WTC11 (cell line): ENCODE measurements around the gene CDH18. TPM values are rescaled to one million over a fixed set of nuclear protein-coding genes. Genes with fewer than 3 reads are reported as not detected.

Experiments
- ATAC-seq: fragments of 200-7000 bp; cut with Tn5 transposase; 2 replicates; pipeline ENCODE4 v1.10.0; 2021; ENCODE audit warnings: mild to moderate bottlenecking, moderate library complexity
- CTCF ChIA-PET: fragments of 300-600 bp; sonication (Branson Sonifier 250); formaldehyde crosslinking; loops from one replicate; lab custom pipeline; 2021; ENCODE audit warnings: antibody characterized with exemption; lab: Charles Lee
- POLR2A ChIA-PET: fragments of 350-600 bp; sonication (Branson Sonifier 250); formaldehyde crosslinking; loops from one replicate; lab custom pipeline; 2021; ENCODE audit warnings: antibody characterized with exemption; lab: Charles Lee
- DNase-seq: peaks from one replicate; pipeline ENCODE4 v3.0.0; 2021; ENCODE audit warnings: low spot score
- H3K27ac Mint-ChIP-seq: 2 replicates; pipeline ENCODE4 v1.8.0; 2021; ENCODE audit warnings: mixed read lengths
- H3K27me3 Mint-ChIP-seq: 2 replicates; pipeline ENCODE4 v1.8.0; 2021; ENCODE audit warnings: low read depth, mild to moderate bottlenecking, moderate library complexity, mixed read lengths
- H3K36me3 Mint-ChIP-seq: 2 replicates; pipeline ENCODE4 v1.8.0; 2021; ENCODE audit warnings: mixed read lengths
- H3K4me1 Mint-ChIP-seq: 2 replicates; pipeline ENCODE4 v1.8.0; 2022; ENCODE audit warnings: mixed read lengths
- H3K4me3 Mint-ChIP-seq: 2 replicates; pipeline ENCODE4 v1.8.0; 2021; ENCODE audit warnings: mild to moderate bottlenecking, moderate library complexity, mixed read lengths
- H3K9me3 Mint-ChIP-seq: 2 replicates; pipeline ENCODE4 v1.8.0; 2021; ENCODE audit warnings: mixed read lengths
- ATF1 ChIP-seq: sonication (generic); formaldehyde crosslinking; IDR thresholded peaks from 2 replicates; pipeline ENCODE4 v1.8.1; 2023; ENCODE audit warnings: mild to moderate bottlenecking, moderate library complexity, missing genetic modification reagents
- ESRRA ChIP-seq: sonication (generic); formaldehyde crosslinking; IDR thresholded peaks from 2 replicates; pipeline ENCODE4 v1.8.1; 2022; ENCODE audit warnings: mild to moderate bottlenecking, missing genetic modification reagents, borderline replicate concordance
- FOXJ3 ChIP-seq: sonication (generic); formaldehyde crosslinking; IDR thresholded peaks from 2 replicates; pipeline ENCODE4 v1.9.0; 2021; ENCODE audit warnings: missing genetic modification reagents, mild to moderate bottlenecking, borderline replicate concordance
- HMGA2 ChIP-seq: fragments of 250-450 bp; sonication (Bioruptor Pico); IDR thresholded peaks from 2 replicates; pipeline ENCODE4 v1.4.0; 2021; ENCODE audit warnings: mild to moderate bottlenecking, moderate library complexity
- IRF2 ChIP-seq: sonication (generic); formaldehyde crosslinking; IDR thresholded peaks from 2 replicates; pipeline ENCODE4 v1.8.0; 2022; ENCODE audit warnings: low read depth, missing genetic modification reagents, borderline replicate concordance
- JAZF1 ChIP-seq: fragments of 250-450 bp; sonication (Bioruptor Pico); IDR thresholded peaks from 2 replicates; pipeline ENCODE4 v1.9.0; 2021; ENCODE audit warnings: moderate library complexity, mild to moderate bottlenecking, inconsistent platforms
- JUN ChIP-seq: sonication (generic); formaldehyde crosslinking; IDR thresholded peaks from 2 replicates; pipeline ENCODE4 v1.8.0; 2023; ENCODE audit warnings: mild to moderate bottlenecking, missing genetic modification reagents
- KAT7 ChIP-seq: sonication (generic); formaldehyde crosslinking; IDR thresholded peaks from 2 replicates; pipeline ENCODE4 v1.8.1; 2023; ENCODE audit warnings: missing genetic modification reagents, mild to moderate bottlenecking, borderline replicate concordance
- MYBL2 ChIP-seq: sonication (generic); formaldehyde crosslinking; IDR thresholded peaks from 2 replicates; pipeline ENCODE4 v1.8.1; 2023; ENCODE audit warnings: mild to moderate bottlenecking, moderate library complexity, missing genetic modification reagents
- NFATC4 ChIP-seq: fragments of 250-450 bp; sonication (Bioruptor Pico); IDR thresholded peaks from 2 replicates; pipeline ENCODE4 v1.9.0; 2021; ENCODE audit warnings: mild to moderate bottlenecking
- NR2C2 ChIP-seq: sonication (generic); formaldehyde crosslinking; IDR thresholded peaks from 2 replicates; pipeline ENCODE4 v1.8.0; 2022; ENCODE audit warnings: mild to moderate bottlenecking, missing genetic modification reagents
- NR3C1 ChIP-seq: sonication (generic); formaldehyde crosslinking; conservative IDR thresholded peaks from 2 replicates; pipeline ENCODE4 v1.8.1; 2023; ENCODE audit warnings: low read depth, mild to moderate bottlenecking, missing genetic modification reagents
- SMAD3 ChIP-seq: sonication (generic); formaldehyde crosslinking; IDR thresholded peaks from 2 replicates; pipeline ENCODE4 v1.8.0; 2022; ENCODE audit warnings: missing genetic modification reagents, mild to moderate bottlenecking, borderline replicate concordance
- ZNF232 ChIP-seq: sonication (generic); formaldehyde crosslinking; IDR thresholded peaks from 2 replicates; pipeline ENCODE4 v1.8.0; 2022; ENCODE audit warnings: mild to moderate bottlenecking, missing genetic modification reagents
- ZNF317 ChIP-seq: sonication (generic); formaldehyde crosslinking; IDR thresholded peaks from 2 replicates; pipeline ENCODE4 v1.8.1; 2023; ENCODE audit warnings: low read depth, mild to moderate bottlenecking, moderate library complexity, missing genetic modification reagents, borderline replicate concordance
- ZNF423 ChIP-seq: fragments of 250-450 bp; sonication (Bioruptor Pico); IDR thresholded peaks from 2 replicates; pipeline ENCODE4 v2.1.2; 2022; ENCODE audit warnings: mild to moderate bottlenecking, moderate library complexity
- total RNA-seq: library from RNA; stranded (reverse); gene quantifications from 3 replicates; pipeline ENCODE4 v1.2.3, GENCODE V29; 2021
- TF ChIP-seq, protein P1 (sequence below): sonication (generic); formaldehyde crosslinking; IDR thresholded peaks from 2 replicates; pipeline ENCODE4 v1.8.1; 2023; ENCODE audit warnings: mild to moderate bottlenecking, moderate library complexity, missing genetic modification reagents
- TF ChIP-seq, protein P2 (sequence below): sonication (generic); formaldehyde crosslinking; IDR thresholded peaks from 2 replicates; pipeline ENCODE4 v1.8.0; 2022; ENCODE audit warnings: mild to moderate bottlenecking, missing genetic modification reagents
- TF ChIP-seq, protein P3 (sequence below): sonication (generic); formaldehyde crosslinking; IDR thresholded peaks from 2 replicates; pipeline ENCODE4 v1.8.0; 2023; ENCODE audit warnings: missing genetic modification reagents
- TF ChIP-seq, protein P4 (sequence below): sonication (generic); formaldehyde crosslinking; IDR thresholded peaks from 2 replicates; pipeline ENCODE4 v1.8.1; 2023; ENCODE audit warnings: mild to moderate bottlenecking, missing genetic modification reagents, moderate library complexity
- TF ChIP-seq, protein P5 (sequence below): sonication (generic); formaldehyde crosslinking; IDR thresholded peaks from 2 replicates; pipeline ENCODE4 v1.8.0; 2022; ENCODE audit warnings: mild to moderate bottlenecking, missing genetic modification reagents
- TF ChIP-seq, protein P6 (sequence below): fragments of 250-450 bp; sonication (Bioruptor Pico); IDR thresholded peaks from 2 replicates; pipeline ENCODE4 v1.9.0; 2021; ENCODE audit warnings: mild to moderate bottlenecking
- TF ChIP-seq, protein P7 (sequence below): fragments of 250-450 bp; sonication (Bioruptor Pico); IDR thresholded peaks from 2 replicates; pipeline ENCODE4 v1.8.0; 2021; ENCODE audit warnings: mild to moderate bottlenecking

The CDH18 gene
- total RNA-seq, 1 experiment from 2014 or later: 0.24 TPM

DNA sequence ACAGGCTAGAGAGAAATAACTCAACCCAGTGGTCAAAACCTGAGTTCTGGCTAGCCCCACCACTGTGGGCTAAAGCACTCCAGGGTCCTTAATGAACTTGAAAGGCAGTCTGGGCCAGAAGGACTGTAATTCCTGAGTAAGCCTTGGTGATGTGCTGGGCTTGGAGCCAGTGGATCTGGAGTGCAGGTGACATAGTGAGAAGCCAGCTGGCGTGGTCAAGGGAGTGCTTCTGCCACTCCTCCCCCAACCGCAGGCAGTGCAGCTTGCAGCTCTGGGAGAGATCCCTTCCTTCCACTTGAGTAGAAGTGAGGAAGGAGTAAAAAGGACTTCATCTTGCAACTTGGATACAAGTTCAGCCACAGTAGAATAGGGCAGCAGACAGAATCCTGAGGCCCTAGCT, 424.0 kb downstream of the CDH18 start:
- Mint-ChIP-seq H3K4me3 (no peak overlapping the region), H3K4me1 (no peaks in the 10 kb centered on the region), H3K9me3 (0 out of 2 replicates have a peak, but pooled peaks cover 7% of the 10 kb centered on the region), H3K36me3 (no peaks in the 10 kb centered on the region), H3K27me3 (no peaks in the 10 kb centered on the region; the same call in 1 of the 2 replicates), H3K27ac (no peak overlapping the region)
- CTCF ChIA-PET: no interaction called here
- ATAC-seq (no peak), DNase-seq (no peak)
- POLR2A ChIA-PET: no interaction called here
- TF ChIP-seq, protein P1, sequence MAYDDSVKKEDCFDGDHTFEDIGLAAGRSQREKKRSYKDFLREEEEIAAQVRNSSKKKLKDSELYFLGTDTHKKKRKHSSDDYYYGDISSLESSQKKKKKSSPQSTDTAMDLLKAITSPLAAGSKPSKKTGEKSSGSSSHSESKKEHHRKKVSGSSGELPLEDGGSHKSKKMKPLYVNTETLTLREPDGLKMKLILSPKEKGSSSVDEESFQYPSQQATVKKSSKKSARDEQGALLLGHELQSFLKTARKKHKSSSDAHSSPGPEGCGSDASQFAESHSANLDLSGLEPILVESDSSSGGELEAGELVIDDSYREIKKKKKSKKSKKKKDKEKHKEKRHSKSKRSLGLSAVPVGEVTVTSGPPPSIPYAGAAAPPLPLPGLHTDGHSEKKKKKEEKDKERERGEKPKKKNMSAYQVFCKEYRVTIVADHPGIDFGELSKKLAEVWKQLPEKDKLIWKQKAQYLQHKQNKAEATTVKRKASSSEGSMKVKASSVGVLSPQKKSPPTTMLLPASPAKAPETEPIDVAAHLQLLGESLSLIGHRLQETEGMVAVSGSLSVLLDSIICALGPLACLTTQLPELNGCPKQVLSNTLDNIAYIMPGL: no peak
- TF ChIP-seq ZNF232 (CRISPR knock-in tag): no peak
- TF ChIP-seq JUN (CRISPR knock-in tag): no peak
- TF ChIP-seq HMGA2: no peak
- TF ChIP-seq ZNF317 (CRISPR knock-in tag): no peak

DNA sequence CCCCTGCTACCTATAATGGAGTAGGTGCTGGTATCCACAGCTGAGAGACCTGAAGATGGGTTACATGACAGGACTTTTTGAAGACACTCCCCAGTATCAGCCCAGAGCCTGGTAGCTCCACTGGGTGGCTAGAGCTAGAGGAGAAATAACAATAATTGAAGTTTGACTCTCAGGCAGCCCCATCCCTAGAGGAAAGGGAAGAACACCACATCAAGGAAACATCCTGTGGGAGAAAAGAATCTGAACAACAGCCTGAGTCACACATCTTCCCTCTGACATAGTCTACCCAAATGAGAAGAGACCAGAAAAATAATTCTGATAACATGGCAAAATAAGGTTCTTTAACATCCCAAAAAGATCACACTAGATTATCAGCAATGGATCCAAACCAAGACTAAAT, 432.1 kb downstream of the CDH18 start:
- ChIA-PET CTCF (interaction anchor here (1.0 kb wide), 1 partner anchor 52 kb away, joined by 5 read pairs; no protein-coding TSS in a partner anchor), POLR2A (no interaction called here)
- no peak for DNase-seq
- Mint-ChIP-seq H3K27ac (no peak overlapping the region), H3K27me3 (no peaks in the 10 kb centered on the region), H3K9me3 (peaks cover 27% of the 10 kb centered on the region), H3K36me3 (no peaks in the 10 kb centered on the region; the same call in 1 of the 2 replicates), H3K4me1 (no peaks in the 10 kb centered on the region), H3K4me3 (no peak overlapping the region)
- TF ChIP-seq, protein P2, sequence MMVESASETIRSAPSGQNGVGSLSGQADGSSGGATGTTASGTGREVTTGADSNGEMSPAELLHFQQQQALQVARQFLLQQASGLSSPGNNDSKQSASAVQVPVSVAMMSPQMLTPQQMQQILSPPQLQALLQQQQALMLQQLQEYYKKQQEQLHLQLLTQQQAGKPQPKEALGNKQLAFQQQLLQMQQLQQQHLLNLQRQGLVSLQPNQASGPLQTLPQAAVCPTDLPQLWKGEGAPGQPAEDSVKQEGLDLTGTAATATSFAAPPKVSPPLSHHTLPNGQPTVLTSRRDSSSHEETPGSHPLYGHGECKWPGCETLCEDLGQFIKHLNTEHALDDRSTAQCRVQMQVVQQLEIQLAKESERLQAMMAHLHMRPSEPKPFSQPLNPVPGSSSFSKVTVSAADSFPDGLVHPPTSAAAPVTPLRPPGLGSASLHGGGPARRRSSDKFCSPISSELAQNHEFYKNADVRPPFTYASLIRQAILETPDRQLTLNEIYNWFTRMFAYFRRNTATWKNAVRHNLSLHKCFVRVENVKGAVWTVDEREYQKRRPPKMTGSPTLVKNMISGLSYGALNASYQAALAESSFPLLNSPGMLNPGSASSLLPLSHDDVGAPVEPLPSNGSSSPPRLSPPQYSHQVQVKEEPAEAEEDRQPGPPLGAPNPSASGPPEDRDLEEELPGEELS: no peak
- TF ChIP-seq FOXJ3 (CRISPR knock-in tag) (no peak), MYBL2 (CRISPR knock-in tag) (no peak), NR2C2 (CRISPR knock-in tag) (no peak), NFATC4 (CRISPR knock-in tag) (no peak), IRF2 (CRISPR knock-in tag) (no peak), KAT7 (CRISPR knock-in tag) (no peak), HMGA2 (no peak), ZNF232 (CRISPR knock-in tag) (no peak), ATF1 (CRISPR knock-in tag) (no peak), JAZF1 (CRISPR knock-in tag) (no peak), SMAD3 (no peak)
- TF ChIP-seq, protein P3, sequence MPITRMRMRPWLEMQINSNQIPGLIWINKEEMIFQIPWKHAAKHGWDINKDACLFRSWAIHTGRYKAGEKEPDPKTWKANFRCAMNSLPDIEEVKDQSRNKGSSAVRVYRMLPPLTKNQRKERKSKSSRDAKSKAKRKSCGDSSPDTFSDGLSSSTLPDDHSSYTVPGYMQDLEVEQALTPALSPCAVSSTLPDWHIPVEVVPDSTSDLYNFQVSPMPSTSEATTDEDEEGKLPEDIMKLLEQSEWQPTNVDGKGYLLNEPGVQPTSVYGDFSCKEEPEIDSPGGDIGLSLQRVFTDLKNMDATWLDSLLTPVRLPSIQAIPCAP (CRISPR knock-in tag): no peak
- TF ChIP-seq, protein P4, sequence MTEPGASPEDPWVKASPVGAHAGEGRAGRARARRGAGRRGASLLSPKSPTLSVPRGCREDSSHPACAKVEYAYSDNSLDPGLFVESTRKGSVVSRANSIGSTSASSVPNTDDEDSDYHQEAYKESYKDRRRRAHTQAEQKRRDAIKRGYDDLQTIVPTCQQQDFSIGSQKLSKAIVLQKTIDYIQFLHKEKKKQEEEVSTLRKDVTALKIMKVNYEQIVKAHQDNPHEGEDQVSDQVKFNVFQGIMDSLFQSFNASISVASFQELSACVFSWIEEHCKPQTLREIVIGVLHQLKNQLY (CRISPR knock-in tag): no peak
- no peak for ATAC-seq

DNA sequence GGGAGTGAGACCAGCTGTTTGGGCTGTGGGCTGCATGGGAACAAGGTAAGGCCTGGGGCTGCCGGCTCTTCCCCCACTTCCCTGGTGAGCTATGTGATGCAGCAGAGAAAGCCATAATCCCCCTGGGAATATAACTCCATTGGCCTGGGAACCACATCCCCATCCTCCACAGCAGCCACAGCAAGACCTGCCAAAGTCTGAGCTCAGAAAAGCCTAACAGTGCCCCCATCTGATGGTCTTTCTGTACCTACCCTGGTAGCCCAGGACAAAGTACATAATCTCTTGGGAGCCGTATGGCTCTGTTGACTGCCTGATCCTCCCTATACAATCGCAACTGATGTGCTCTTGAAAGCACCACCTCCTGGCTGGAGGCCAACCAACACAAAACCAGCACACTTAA, 432.6 kb downstream of the CDH18 start:
- POLR2A ChIA-PET: no interaction called here
- TF ChIP-seq NR3C1 (CRISPR knock-in tag) (no peak), ESRRA (CRISPR knock-in tag) (no peak), ZNF423 (CRISPR knock-in tag) (no peak)
- TF ChIP-seq, protein P5, sequence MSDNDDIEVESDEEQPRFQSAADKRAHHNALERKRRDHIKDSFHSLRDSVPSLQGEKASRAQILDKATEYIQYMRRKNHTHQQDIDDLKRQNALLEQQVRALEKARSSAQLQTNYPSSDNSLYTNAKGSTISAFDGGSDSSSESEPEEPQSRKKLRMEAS (CRISPR knock-in tag): no peak
- TF ChIP-seq, protein P6, sequence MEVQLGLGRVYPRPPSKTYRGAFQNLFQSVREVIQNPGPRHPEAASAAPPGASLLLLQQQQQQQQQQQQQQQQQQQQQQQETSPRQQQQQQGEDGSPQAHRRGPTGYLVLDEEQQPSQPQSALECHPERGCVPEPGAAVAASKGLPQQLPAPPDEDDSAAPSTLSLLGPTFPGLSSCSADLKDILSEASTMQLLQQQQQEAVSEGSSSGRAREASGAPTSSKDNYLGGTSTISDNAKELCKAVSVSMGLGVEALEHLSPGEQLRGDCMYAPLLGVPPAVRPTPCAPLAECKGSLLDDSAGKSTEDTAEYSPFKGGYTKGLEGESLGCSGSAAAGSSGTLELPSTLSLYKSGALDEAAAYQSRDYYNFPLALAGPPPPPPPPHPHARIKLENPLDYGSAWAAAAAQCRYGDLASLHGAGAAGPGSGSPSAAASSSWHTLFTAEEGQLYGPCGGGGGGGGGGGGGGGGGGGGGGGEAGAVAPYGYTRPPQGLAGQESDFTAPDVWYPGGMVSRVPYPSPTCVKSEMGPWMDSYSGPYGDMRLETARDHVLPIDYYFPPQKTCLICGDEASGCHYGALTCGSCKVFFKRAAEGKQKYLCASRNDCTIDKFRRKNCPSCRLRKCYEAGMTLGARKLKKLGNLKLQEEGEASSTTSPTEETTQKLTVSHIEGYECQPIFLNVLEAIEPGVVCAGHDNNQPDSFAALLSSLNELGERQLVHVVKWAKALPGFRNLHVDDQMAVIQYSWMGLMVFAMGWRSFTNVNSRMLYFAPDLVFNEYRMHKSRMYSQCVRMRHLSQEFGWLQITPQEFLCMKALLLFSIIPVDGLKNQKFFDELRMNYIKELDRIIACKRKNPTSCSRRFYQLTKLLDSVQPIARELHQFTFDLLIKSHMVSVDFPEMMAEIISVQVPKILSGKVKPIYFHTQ (CRISPR knock-in tag): no peak
- TF ChIP-seq, protein P7, sequence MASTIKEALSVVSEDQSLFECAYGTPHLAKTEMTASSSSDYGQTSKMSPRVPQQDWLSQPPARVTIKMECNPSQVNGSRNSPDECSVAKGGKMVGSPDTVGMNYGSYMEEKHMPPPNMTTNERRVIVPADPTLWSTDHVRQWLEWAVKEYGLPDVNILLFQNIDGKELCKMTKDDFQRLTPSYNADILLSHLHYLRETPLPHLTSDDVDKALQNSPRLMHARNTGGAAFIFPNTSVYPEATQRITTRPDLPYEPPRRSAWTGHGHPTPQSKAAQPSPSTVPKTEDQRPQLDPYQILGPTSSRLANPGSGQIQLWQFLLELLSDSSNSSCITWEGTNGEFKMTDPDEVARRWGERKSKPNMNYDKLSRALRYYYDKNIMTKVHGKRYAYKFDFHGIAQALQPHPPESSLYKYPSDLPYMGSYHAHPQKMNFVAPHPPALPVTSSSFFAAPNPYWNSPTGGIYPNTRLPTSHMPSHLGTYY (CRISPR knock-in tag): no peak

More for the DNA sequence above, 432.6 kb downstream of the CDH18 start:
- no peak overlapping the region for H3K4me3 Mint-ChIP-seq
- DNase-seq (no peak), ATAC-seq (peak; percentile 85)
- H3K9me3 Mint-ChIP-seq: peaks cover 27% of the 10 kb centered on the region
- H3K4me1 Mint-ChIP-seq: no peaks in the 10 kb centered on the region
- no peak overlapping the region for H3K27ac Mint-ChIP-seq
- H3K27me3 Mint-ChIP-seq: no peaks in the 10 kb centered on the region
- CTCF ChIA-PET: interaction anchor here (1.0 kb wide), 1 partner anchor 53 kb away, joined by 5 read pairs; no protein-coding TSS in a partner anchor
- H3K36me3 Mint-ChIP-seq: no peaks in the 10 kb centered on the region; the same call in 1 of the 2 replicates
